Measurements from ENCODE around the gene C1QTNF2. TPM values are rescaled to one million over a fixed set of nuclear protein-coding genes. Genes with fewer than 3 reads are reported as not detected.

Gene C1QTNF2
- total and polyA plus RNA-seq, 4 donors = 0.17 to 0.37 (median 0.23) TPM

GRCh38 chr5:160380041-160380440 lies 9.6 kb upstream of the C1QTNF2 start:
- Histone ChIP-seq H3K4me1 (ENCODE audit: control insufficient read depth in 4 of 4, insufficient read depth in 4 of 4, low read length in 3 of 4) (no peaks in the 10 kb centered on the region), H3K9ac (ENCODE audit: low read depth in 1 of 2, low read length in 2 of 2) (no peak overlapping the region), H3K36me3 (ENCODE audit: control insufficient read depth in 4 of 4, insufficient read depth in 3 of 4, low read depth in 1 of 4, low read length in 3 of 4) (no peaks in the 10 kb centered on the region), H3K9me3 (ENCODE audit: control insufficient read depth in 4 of 4, low read length in 3 of 4) (no peaks in the 10 kb centered on the region), H3K4me3 (ENCODE audit: low read depth in 1 of 3, low read length in 3 of 3) (no peak overlapping the region), H3K27ac (ENCODE audit: low read depth in 1 of 2, low read length in 2 of 2) (no peak overlapping the region), H3K27me3 (ENCODE audit: control insufficient read depth in 4 of 4, insufficient read depth in 4 of 4, low read length in 3 of 4) (peaks cover 0 to 3% (median 0%) of the 10 kb centered on the region in 4 donors)
- DNase-seq (ENCODE audit: low spot score) = no peak
- TF ChIP-seq HNF4A (conservative IDR thresholded peaks at IDR 0.05) (no peak), NR2F2 (IDR thresholded peaks at IDR 0.05) (no peak), REST (IDR thresholded peaks at IDR 0.05) (no peak), EGR1 (IDR thresholded peaks at IDR 0.05; ENCODE audit: low read depth in 2 of 2) (no peak), TAF1 (conservative IDR thresholded peaks at IDR 0.05) (no peak), SP1 (IDR thresholded peaks at IDR 0.05) (no peak), HNF4G (IDR thresholded peaks at IDR 0.05) (no peak), YY1 (IDR thresholded peaks at IDR 0.05) (no peak), GABPA (IDR thresholded peaks at IDR 0.05 in 1 of 2, conservative IDR thresholded peaks at IDR 0.05 in 1 of 2) (no peak), FOXA2 (IDR thresholded peaks at IDR 0.05) (no peak), FOXA1 (IDR thresholded peaks at IDR 0.05) (no peak), JUND (IDR thresholded peaks at IDR 0.05) (no peak)
- TF ChIP-seq, protein P1, sequence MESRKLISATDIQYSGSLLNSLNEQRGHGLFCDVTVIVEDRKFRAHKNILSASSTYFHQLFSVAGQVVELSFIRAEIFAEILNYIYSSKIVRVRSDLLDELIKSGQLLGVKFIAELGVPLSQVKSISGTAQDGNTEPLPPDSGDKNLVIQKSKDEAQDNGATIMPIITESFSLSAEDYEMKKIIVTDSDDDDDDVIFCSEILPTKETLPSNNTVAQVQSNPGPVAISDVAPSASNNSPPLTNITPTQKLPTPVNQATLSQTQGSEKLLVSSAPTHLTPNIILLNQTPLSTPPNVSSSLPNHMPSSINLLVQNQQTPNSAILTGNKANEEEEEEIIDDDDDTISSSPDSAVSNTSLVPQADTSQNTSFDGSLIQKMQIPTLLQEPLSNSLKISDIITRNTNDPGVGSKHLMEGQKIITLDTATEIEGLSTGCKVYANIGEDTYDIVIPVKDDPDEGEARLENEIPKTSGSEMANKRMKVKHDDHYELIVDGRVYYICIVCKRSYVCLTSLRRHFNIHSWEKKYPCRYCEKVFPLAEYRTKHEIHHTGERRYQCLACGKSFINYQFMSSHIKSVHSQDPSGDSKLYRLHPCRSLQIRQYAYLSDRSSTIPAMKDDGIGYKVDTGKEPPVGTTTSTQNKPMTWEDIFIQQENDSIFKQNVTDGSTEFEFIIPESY (IDR thresholded peaks at IDR 0.05) = no peak
- TF ChIP-seq, protein P2, sequence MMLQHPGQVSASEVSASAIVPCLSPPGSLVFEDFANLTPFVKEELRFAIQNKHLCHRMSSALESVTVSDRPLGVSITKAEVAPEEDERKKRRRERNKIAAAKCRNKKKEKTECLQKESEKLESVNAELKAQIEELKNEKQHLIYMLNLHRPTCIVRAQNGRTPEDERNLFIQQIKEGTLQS (IDR thresholded peaks at IDR 0.05) = no peak
- WGBS = 76% methylated on average over 2 of the region's 2 CpGs

DNA sequence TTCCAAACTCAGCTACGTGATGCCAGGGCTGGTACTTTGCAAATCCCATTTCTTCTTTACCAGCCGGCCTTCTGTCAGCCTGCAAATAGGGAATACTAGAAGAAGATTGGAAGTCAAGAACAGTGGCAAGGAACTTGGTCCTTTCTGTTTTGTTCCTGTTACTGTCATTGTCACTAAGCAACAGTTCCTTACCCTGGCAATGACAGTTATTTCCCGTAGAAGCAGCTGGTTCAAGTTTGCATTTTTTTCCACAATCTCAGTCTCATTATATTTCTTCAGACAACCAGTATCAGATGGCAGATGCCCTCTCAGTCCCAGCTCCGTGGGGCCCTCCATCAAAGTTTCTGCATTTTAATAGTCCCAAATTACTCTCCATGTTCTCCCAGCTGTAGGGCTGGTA lies 9.1 kb upstream of the C1QTNF2 start:
- TF ChIP-seq NR2F2 (IDR thresholded peaks at IDR 0.05) (no peak), RXRA (IDR thresholded peaks at IDR 0.05) (no peak), JUND (IDR thresholded peaks at IDR 0.05) (no peak), GABPA (IDR thresholded peaks at IDR 0.05 in 1 of 2, conservative IDR thresholded peaks at IDR 0.05 in 1 of 2) (no peak), REST (IDR thresholded peaks at IDR 0.05) (no peak), YY1 (IDR thresholded peaks at IDR 0.05) (no peak), RAD21 (IDR thresholded peaks at IDR 0.05) (no peak), MAX (IDR thresholded peaks at IDR 0.05) (no peak), TAF1 (conservative IDR thresholded peaks at IDR 0.05) (no peak), HNF4A (conservative IDR thresholded peaks at IDR 0.05) (no peak)
- TF ChIP-seq, protein P3, sequence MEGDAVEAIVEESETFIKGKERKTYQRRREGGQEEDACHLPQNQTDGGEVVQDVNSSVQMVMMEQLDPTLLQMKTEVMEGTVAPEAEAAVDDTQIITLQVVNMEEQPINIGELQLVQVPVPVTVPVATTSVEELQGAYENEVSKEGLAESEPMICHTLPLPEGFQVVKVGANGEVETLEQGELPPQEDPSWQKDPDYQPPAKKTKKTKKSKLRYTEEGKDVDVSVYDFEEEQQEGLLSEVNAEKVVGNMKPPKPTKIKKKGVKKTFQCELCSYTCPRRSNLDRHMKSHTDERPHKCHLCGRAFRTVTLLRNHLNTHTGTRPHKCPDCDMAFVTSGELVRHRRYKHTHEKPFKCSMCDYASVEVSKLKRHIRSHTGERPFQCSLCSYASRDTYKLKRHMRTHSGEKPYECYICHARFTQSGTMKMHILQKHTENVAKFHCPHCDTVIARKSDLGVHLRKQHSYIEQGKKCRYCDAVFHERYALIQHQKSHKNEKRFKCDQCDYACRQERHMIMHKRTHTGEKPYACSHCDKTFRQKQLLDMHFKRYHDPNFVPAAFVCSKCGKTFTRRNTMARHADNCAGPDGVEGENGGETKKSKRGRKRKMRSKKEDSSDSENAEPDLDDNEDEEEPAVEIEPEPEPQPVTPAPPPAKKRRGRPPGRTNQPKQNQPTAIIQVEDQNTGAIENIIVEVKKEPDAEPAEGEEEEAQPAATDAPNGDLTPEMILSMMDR (IDR thresholded peaks at IDR 0.05; ENCODE audit: low read depth, low read length, missing input control) = no peak
- TF ChIP-seq, protein P2 (IDR thresholded peaks at IDR 0.05) = no peak
- 61% methylated on average over 4 of the region's 4 CpGs for WGBS
- Histone ChIP-seq H3K27me3 (ENCODE audit: control insufficient read depth in 4 of 4, insufficient read depth in 4 of 4, low read length in 3 of 4) (peaks cover 0 to 4% (median 0%) of the 10 kb centered on the region in 4 donors), H3K4me1 (ENCODE audit: control insufficient read depth in 4 of 4, insufficient read depth in 4 of 4, low read length in 3 of 4) (no peaks in the 10 kb centered on the region), H3K4me3 (ENCODE audit: low read depth in 1 of 3, low read length in 3 of 3) (no peak overlapping the region), H3K9me3 (ENCODE audit: control insufficient read depth in 4 of 4, low read length in 3 of 4) (no peaks in the 10 kb centered on the region), H3K36me3 (ENCODE audit: control insufficient read depth in 4 of 4, insufficient read depth in 3 of 4, low read depth in 1 of 4, low read length in 3 of 4) (no peaks in the 10 kb centered on the region), H3K27ac (ENCODE audit: low read depth in 1 of 2, low read length in 2 of 2) (no peak overlapping the region), H3K9ac (ENCODE audit: low read depth in 1 of 2, low read length in 2 of 2) (no peak overlapping the region)
- DNase-seq (ENCODE audit: low spot score) = no peak
